IMR-90 (cell line): ENCODE data around the gene FNBP1.

Experiments used
- CHD1 ChIP-seq: IDR thresholded peaks from 2 replicates; pipeline ENCODE4 v1.6.1; 2012; ENCODE audit warnings: low read depth, low read length, improper control_type of control experiment
- CTCF ChIP-seq: conservative IDR thresholded peaks from 2 replicates; pipeline ENCODE4 v1.5.1; 2012; ENCODE audit warnings: mild to moderate bottlenecking, low read depth, low read length, improper control_type of control experiment
- MAZ ChIP-seq: IDR thresholded peaks from 2 replicates; pipeline ENCODE4 v1.6.1; 2012; ENCODE audit warnings: low read depth, mild to moderate bottlenecking, low read length, improper control_type of control experiment, moderate library complexity, borderline replicate concordance
- NFE2L2 ChIP-seq: fragments of 150-350 bp; IDR thresholded peaks from 2 replicates; pipeline ENCODE4 v1.6.1; 2016; ENCODE audit warnings: low read depth, mild to moderate bottlenecking, low read length
- POLR2A ChIP-seq: IDR thresholded peaks from 2 replicates; pipeline ENCODE4 v1.6.1; 2012; ENCODE audit warnings: mild to moderate bottlenecking, low read depth, low read length
- RAD21 ChIP-seq: IDR thresholded peaks from 2 replicates; pipeline ENCODE4 v1.6.1; 2012; ENCODE audit warnings: low read length, improper control_type of control experiment
- RCOR1 ChIP-seq: IDR thresholded peaks from 2 replicates; pipeline ENCODE4 v1.6.1; 2012; ENCODE audit warnings: mild to moderate bottlenecking, low read length, improper control_type of control experiment; ENCODE audit not compliant: insufficient replicate concordance
- USF2 ChIP-seq: fragments of 150-350 bp; IDR thresholded peaks from 2 replicates; pipeline ENCODE4 v1.6.1; 2017; ENCODE audit warnings: mild to moderate bottlenecking, antibody characterized with exemption, low read length, low read depth

DNA sequence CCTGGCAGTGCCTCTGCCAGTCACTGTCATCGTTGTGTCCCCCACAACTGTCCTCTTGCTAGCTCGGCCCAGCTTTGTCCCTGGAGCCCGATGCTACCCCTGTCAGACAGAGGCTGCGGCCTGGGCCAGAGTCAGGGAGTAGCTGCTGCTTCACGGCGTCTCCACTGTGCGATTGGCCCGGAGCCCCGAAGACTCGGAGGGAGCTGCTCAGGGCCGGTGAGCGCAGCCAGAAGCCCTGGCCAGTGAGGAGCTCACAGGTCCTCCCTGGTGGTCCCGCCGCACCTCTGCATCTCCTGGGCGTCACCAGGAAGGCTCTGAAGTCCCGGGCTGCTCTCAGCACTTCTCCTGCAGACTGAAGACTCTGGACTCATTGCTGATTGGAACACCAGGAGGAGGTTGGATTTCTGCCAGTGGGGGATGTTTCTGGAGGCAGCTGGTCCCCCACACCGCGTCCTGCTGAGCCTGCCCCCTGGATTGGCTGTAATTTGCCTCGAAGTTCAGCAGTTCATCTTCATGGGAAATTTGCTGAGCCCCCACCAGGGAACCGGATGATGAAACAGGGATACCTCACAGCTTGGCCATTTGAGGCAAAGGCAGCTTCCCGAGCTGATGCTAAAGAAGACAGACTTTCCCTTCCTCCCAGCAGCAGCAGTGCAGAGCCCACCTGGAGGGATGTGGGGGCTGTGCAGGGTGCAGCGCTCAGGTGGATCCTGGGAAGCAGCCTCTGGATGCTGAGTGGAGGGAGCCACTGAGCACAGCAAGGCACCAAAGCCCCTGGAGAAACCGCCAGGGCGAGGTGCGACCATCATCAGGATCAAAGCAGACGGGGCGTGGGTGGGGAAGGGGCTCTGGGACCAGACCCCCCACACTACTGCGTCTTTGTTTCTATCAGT, 162.1 kb downstream of the FNBP1 start:
- TF ChIP-seq CTCF = no peak
- no peak for TF ChIP-seq RCOR1
- TF ChIP-seq NFE2L2 = no peak
- TF ChIP-seq POLR2A = no peak
- no peak for TF ChIP-seq MAZ
- no peak for TF ChIP-seq CHD1
- TF ChIP-seq USF2 = no peak
- no peak for TF ChIP-seq RAD21
